Measurements from ENCODE around the gene FCRL2.

FCRL2 gene, protein sequence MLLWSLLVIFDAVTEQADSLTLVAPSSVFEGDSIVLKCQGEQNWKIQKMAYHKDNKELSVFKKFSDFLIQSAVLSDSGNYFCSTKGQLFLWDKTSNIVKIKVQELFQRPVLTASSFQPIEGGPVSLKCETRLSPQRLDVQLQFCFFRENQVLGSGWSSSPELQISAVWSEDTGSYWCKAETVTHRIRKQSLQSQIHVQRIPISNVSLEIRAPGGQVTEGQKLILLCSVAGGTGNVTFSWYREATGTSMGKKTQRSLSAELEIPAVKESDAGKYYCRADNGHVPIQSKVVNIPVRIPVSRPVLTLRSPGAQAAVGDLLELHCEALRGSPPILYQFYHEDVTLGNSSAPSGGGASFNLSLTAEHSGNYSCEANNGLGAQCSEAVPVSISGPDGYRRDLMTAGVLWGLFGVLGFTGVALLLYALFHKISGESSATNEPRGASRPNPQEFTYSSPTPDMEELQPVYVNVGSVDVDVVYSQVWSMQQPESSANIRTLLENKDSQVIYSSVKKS

DNA sequence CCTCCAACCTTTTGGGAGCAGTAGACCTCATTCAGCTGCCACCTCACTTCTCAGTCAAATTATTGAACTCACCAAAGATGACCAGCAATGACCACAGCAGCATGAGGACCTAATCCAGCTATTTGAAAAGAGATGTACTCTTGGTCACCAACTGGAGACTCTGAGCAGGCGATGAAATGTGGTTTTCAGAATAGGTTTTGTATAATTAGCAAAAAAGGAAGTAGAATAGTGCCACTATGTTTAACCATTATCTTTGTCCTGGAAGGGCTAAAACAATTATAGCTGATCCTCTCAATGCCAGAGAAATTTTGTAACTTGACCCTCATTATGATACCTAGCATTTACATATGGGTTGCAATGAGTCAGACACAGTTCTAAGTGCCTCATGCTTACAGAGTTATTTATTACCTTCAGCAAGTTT, at the start of gene FCRL2:
Gene FCRL2 (minus strand): TSS at position 162 of the 421 bp plus-strand sequence. CDS start 59 bp downstream, at position 103.
- no peak for DNase-seq

DNA sequence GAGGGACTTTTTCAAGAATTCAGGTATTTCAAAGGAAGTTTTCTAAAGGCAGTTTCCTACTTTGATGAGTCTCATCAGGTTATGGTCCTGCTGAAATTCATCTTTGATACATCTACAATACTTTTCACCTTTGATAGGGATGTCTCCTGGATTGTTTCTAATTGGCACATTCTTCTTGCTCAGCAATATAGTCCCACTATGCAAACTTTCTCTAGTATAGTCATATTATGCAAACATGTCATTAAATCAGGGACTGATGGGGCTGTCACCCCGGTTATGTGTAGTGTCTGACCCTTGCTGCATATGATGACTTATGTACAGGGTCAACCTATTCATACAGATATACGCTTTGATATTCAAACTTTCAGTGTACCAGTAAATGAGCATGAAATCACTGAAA, 43.4 kb upstream of the FCRL2 start:
- DNase-seq: no peak

DNA sequence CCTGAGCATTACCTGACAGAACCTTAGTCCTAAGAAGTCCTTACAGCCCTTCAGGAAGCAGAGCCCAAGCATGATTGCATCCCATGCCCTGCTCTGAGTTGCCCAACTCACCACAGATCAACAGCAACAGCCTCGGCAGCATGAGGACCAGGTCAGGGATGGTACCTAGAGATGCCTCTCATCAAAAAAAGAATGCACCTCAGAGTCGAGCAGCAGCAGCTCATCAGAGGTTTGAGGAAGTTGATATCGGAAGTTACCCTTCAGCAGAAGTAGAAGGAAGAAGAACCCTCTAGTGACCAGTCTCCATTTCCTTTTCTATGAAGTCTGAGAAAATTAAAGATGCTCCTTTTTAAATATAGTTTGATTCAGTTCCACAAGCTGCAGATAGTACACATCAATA, 43.0 kb upstream of the FCRL2 start, which contains the start of gene FCRL1:
Gene FCRL1 (minus strand): TSS at position 225 of the 400 bp plus-strand sequence. CDS start 83 bp downstream, at position 142.
- DNase-seq: no peak

DNA sequence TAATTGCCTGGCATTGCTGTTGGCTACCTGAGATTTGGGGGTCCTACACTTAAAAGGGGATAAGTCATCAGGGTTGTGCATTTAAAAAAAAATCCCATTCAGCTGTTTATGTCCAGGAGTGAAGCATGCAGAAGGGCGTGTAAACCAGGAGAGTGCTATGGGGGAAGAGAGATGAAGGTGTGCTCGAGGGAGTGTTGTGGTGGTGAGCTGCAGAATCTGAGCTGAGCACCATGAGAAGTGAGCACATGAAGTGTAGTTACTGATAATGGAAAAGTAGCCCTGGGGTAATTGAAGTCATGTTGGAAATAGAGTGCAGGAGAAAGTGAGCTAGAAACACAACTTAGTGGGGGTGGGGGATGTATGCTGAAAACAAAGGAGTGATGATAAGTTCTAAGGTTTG, 42.3 kb upstream of the FCRL2 start:
- DNase-seq: no peak

DNA sequence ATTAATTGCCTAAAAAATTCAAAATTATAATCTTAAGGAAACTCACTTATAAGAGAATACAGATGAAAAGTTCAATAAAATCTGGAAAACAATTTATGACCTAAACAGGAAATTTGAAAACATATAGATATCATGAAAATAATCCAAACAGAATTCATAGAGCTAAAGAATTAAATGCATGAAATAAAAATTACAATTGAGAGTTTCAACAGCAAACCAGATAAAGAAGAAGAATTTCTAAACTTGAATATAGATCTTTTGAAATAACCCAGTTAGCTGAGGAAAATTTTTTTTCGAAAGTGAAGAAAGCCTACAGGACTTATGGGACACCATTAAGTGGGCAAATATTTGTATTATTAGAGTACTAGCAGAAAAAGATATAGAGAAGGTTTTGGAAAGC, 36.3 kb upstream of the FCRL2 start:
- DNase-seq: no peak

DNA sequence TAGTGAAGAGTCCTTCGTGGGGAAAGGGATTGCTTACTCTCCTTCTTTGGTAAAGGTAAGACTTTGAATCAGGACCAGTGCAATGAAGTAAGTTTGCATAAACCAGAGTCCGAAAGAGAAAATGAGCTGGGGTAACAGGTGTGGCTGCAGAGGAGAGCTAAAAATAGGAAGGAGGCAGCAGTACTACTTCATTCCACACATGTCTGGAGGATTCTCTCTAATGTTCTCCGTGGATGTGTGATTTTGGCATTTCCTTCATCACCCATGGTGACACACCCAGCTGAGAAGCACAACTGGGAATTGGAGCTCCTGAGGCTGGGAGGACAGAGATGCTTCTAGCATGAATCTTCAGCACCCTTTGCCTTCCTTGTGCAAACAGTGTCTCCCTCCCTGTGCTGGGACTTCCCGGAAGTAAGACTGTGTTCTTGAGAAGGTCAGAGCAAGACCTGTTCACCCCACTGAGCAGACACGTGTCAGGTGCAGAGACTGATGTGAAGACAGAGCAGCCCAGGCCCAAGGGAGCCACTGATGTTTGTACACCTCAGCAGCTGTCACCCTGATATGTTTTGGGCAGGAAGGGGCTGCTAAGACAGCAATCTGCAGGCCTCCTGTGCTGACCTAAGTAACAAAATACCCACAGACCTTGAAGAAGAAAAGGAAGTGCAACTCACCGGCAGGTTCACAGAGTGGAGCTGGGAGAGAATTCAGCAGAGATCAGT, 29.7 kb upstream of the FCRL2 start:
- no peak for DNase-seq

DNA sequence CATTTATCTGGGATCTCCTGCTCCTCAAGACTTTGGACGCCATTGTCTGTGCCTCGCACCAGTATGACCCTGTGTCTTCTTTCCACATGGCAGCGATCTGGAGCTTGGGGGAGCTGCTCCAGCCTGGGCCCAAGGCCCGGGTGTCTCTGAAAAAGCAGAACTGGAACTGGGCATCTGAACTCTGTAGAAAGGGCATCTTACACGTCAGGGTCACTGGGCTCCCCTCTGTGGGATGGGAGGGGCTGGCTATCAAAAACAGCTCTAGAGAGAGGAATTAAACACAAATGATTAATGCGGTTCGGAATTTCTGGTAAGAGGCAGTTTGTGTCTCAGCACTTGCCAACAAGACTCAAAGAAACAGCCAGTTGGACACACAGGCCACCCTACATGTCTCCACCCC, 26.9 kb upstream of the FCRL2 start:
- no peak for DNase-seq

DNA sequence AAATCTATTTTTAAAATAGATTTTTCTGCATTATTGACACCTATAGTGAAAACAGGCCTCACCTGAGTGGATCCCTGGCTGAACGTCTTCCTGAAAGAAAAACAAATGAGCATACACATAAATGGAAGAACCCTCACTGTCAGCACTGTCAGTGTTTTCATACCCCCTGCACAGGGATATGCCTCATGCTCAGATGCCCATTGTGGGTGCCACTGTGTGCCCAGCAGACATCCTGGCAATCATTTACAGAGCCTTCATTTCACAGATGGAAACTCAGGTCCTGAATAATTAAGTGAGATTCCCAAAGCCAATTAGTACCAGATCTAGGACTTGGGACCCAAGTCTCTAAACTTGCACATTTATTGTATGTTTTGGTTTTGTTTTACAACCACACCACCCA, 23.1 kb upstream of the FCRL2 start:
- no peak for DNase-seq

DNA sequence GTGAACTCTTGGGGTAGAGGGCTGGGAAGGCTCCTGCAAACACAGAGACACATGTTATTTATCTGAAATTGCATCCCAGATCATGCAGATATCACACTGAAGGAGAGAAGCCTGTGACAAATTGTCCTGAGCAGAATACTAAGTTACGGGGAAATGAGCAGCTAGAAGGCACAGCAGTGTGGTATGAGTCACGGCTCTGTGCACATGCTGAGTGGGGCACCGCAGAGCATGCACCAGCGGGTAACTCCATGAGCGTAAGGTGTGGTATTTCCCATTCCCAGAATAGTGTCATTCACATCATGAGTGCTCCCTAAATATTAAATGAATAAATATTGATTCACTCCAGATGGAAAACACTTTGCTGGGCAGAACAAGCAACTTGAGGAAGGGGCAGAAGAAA, 21.3 kb upstream of the FCRL2 start:
- no peak for DNase-seq

DNA sequence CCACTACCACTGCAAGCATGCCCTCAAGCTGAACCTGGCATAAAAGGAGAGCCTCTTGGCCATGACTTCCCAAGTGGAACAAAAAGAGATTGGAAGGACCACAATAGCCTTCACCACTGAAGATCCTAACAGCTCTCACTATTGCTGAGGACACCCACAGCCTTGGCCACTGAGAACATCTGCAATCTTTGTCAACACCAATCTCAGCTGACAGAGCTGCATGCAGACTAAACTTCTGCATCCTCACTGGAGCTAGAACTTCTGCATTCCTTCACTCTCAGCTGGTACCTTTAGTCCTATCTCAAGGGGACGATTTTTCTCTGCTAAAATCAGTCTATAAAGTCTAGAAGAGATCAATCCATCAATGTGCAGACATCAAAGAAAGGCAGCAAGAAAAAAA, 8.3 kb upstream of the FCRL2 start:
- no peak for DNase-seq

DNA sequence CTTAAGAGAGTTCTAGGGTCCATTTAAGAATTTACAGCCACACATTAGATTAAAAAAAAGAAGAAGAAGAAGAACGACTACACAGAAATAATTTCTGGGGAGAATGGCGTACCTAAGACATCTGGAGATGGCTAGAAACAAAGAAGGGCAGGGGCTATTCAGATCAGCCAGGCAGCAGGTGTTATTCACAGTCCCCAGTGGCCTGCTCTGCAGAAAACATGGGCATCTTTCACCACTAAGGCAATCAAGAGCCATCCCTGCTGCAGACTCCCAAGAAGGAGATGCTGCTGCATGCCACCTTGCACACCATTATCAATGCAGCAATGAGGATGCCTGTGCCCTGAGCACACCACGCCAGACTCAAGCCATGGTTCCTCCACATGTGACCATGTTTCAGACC, 7.9 kb upstream of the FCRL2 start:
- DNase-seq: no peak

DNA sequence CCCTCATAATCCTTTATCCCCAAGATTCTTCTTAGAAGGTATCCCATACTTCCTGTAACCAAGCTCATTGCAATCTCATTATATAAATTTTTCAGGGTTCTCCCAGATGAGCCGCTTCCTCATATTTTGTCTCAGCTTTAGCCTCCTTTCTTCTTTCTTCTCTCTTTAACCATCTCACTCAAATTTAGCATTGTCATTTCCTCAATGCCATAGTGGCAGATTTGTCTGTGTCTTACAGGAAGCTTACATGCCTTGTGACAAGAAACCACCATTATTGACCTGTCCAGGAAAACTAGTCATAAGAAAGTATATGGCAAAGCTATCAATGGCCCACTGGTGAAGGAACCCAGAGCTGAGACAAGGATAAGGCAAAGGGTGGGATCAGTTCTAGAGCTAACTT, 6.0 kb upstream of the FCRL2 start:
- DNase-seq: no peak

DNA sequence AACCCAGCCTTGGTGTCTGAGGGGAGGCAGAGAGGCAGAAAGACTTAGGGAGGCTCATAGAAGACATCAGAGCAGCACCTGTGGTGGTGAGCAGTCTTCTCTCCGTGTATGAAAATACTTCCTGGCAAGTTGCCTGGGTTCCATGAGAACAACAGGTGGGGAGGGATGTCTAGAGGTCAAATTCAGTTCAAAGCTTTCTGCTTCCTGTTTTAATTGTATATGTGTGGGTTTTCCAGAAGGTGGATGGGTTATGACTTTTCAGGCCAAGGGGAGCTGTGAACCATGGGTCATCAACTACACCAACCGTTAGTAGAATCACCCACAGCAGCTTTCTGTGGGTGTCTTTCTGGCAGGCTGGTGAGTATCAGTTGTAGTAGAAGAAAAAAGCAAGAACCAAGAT, 4.1 kb upstream of the FCRL2 start:
- no peak for DNase-seq

DNA sequence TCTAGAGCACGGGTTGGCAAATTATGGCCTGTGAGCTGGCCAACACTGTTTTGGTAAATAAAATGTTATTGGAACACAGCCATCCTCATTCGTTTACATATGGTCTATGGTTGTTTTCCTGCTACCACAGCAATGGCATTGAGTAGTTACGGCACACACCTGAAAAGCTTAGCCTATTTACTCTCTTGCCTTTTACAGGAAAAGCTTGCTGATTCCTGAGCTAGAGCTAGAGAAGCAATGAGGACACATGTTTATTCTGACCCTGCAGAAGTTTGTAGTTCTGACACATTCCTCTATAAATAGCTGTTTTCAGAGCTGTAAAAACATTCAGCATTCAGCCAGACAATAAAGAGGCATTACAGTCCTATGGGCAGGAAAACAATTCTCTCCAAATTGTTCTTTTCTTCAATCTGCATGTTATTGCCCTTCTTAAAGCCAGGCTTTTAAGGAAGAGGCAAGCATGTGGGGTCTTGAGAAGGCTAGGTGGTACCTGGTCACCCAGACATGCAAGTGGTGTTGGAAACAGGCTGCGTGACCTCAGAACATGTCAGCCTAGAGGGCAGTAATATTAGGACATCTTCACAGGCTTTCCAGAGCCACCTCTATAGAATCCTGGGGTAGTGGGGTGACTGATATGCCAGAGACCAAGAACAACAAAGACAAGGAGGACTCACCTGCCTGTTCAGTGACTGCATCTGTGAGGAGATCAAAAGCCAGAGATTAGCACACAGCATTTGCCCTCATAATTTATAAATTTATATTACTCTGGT, 1.6 kb downstream of the FCRL2 start:
- no peak for DNase-seq

DNA sequence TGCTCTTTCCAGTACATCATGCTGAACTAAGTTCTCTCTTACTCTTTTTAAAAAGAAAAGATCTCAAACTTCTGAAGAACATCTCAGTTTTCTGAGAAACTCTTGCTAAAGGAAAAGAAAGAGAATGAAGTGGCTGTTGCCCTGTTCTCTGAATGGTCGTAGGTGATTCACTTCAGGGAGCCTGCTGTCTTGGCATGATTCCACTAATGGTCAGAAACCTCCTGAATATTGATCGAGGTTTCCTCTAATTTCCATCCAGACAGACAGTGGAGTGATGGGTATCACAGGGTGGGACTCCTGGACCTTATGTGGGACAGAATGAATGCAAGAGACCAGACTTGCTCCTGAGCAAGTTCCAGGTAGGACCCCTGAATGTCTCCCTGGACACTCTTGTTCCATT, 2.5 kb downstream of the FCRL2 start:
- no peak for DNase-seq

DNA sequence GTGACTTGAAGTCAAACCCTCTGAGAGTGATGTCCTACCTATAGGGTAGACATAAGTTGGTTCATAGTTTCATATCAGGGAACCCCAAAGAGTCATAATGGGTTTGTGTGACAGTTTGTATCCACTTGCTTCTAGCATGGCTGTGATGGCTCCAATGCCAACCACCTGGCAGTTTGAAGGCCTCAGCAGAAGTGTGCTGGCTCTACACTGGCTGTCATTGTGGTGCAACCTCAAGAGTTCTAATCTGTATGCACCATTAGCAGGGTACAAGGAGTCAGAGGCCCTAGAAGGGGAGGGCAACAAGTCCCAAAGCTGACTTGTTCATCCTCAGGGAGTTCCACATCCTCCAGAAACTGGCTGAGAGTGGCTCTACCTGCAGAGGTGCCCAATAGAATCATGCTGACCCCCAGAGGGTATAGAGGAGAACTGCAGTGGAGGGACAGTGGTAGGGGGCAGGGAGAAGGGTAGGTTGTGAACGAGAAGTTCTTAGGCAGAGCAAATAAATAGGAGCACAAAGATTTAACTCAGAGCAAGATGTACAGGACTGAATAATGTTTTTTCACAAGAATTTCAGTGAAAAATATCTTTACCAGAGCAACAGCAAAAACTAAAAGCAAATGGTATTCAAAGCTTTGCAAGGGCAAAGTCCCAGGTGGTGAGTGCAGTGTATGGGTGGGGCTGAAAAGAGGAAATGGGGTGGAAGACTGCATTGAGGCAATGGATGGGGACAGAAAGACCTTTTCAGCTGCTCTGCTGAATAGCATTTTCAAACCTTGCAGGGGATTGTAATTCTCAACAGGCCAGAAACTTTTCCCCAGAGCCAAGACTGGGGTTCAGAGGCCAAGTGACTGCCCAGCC, 3.2 kb downstream of the FCRL2 start:
- DNase-seq: no peak

DNA sequence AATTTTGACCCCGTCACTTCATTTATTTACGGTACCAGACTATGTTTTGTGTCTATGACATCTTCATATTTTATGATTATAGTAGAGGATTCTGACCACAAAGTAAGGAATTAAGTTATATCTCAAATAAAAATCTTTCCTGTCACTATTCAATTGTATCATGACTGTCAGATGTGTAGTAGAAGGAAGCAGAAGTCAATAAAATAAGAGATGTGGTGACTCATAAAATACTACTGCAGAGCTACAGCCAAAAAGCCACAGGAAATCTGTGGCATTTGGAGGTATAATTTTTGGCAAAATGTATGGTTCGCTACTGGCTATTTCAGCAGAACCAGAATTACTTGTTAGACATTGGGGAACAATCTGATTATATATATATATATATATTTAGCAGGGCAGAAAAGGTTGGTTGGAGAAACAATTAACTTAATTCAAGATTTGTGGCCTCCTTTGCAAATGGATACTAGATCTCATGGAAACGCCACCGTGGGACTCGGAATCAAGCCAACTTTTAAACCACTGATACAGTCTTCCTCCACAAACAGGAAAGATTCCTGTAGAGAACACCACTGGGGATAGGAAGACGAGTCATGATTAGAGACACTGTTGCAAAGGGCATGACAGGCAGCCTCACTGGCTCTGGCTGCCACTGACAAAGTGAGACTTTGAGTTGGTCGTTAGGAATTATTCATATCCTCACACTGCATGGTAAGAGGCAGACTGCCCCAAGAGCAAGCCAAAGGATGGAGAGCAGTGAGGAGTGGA, 5.1 kb downstream of the FCRL2 start:
- DNase-seq: no peak

DNA sequence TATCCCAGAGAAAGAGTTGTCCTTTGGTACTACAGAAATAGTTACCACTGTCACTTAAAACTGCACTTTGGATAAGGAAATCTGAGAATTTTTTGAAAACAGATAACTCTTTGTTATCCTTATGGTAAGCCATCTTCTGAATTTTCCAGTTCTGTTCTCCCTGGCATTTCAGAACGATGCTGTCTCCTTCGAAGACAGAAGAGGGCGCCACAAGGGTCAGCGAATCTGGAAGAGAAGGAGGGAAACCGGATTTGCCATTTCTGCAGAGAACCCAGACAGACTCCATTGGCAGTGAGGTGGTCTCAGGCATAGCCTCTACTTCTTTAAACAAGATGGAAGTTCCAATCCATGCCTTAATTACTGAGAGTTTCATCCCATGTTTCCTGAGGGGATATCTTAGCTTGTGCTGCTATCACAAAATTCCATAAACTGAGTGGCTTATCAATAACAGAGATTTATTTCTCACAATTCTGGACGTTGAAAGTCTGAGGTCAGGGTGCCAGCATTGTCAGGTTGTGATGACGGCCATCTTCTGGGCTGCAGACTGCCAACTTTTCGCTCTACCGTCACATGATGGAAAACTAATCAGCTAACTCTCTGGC, 6.4 kb downstream of the FCRL2 start:
- DNase-seq: no peak

DNA sequence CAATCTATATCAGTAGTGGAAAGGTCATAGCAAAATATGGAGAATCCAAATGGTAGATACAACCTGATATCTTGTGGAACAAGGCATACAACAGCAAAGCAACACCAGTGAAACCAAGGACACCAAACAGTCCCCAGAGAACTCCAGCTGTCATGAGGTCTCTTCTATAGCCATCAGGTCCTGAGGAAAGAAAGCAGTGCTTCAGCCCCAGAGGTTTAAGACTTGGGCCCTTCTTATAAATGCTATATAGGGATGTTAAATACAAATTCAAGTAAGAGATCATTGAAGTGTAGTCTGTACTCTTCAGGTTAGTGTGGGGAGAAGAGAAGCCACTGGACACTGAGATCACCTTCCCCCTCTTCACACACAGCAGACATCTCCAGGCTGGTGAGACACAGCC, 10.1 kb downstream of the FCRL2 start:
- no peak for DNase-seq

DNA sequence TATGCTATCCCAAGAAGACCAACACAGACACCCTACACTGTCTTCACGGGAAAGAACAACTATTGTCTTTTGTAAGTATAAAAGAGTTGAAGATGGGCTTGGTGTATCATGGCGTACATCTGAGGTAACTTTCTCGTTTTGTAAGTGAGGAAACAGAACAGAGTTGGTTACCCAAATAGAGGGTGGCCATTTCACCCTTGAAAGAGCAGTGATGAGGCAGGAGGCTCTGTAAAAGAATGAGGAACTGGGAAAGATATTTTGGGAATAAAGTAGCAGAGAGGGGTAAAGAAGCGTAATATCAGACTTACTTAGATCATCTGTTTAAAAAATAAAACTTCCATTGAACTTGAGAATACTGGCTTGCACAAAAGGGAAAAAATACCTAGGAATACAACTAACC, 18.9 kb downstream of the FCRL2 start:
- no peak for DNase-seq

DNA sequence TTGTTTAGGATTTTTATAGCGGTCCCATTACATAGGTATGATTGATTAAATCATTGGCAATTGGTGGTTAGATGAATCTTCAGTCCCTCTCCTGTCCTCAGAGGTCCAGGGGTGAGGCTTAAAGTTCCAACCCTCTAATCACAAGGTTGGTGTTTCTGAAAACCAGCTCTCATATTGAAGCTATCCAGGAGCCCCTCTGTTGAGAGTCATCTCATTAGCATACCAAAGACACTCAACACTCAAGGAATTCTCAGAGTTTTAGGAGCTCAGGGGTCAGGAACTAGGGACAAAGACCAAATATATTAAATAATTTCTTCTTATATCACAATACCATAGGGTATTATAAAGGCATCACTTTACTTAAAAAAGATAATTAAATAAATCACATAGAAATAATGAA, 23.3 kb downstream of the FCRL2 start:
- no peak for DNase-seq

Measured in NCI-H446 treated with DMSO at 0.1 percent for 48 hours (cell line).